Ovary (tissue), 9 donors: Measurements from ENCODE around the gene TMED10. TPM values are rescaled to one million over a fixed set of nuclear protein-coding genes. Genes with fewer than 3 reads are reported as not detected.
"Not testable (repeated sequence)": the region's sequence is repeated elsewhere in the genome, so short reads cannot be mapped to it uniquely, and the experiment has no call there.

Source experiments
- DNase-seq, 5 donors: peaks; one replicate each; pipeline ENCODE4 v3.0.0-alpha.2; 2019 to 2020
- H3K27ac ChIP-seq, 2 donors: fragments of 200-600 bp; one replicate each; pipeline versions ENCODE4 v1.5.1 to v1.8.0; 2019 to 2022
- H3K27me3 ChIP-seq: fragments of 200-600 bp; one replicate; pipeline ENCODE4 v1.8.0; 2022
- H3K36me3 ChIP-seq: fragments of 200-600 bp; sonication (generic); one replicate; pipeline ENCODE4 v1.5.1; 2019
- H3K4me1 ChIP-seq: one replicate; pipeline ENCODE4 v1.8.1; 2013; ENCODE audit warnings: mild to moderate bottlenecking, moderate library complexity; ENCODE audit not compliant: insufficient read depth
- H3K4me3 ChIP-seq: fragments of 200-600 bp; sonication (generic); one replicate; pipeline ENCODE4 v1.5.1; 2017
- H3K9me3 ChIP-seq, 2 donors: fragments of 200-600 bp in 1 of 2; sonication (generic) in 1 of 2; one replicate each; pipeline versions ENCODE4 v1.5.1 to v1.8.1; 2013 to 2019; ENCODE audit warnings: mild to moderate bottlenecking in 1 of 2, moderate library complexity in 1 of 2
- CTCF ChIP-seq, 3 donors: fragments of 450-650 bp in 2 of 3; fragments of 200-600 bp in 1 of 3; IDR thresholded peaks; one replicate each; pipeline versions ENCODE4 v1.5.1 to v1.8.0; 2016 to 2022; ENCODE audit warnings: antibody characterized with exemption in 3 of 3, mild to moderate bottlenecking in 1 of 3
- EP300 ChIP-seq: sonication (generic); formaldehyde crosslinking; IDR thresholded peaks from one replicate; pipeline ENCODE4 v1.6.1; 2017; ENCODE audit warnings: antibody characterized with exemption
- POLR2A ChIP-seq: fragments of 450-650 bp; IDR thresholded peaks from one replicate; pipeline ENCODE4 v1.6.1; 2017; ENCODE audit warnings: antibody characterized with exemption, mild to moderate bottlenecking, moderate library complexity
- WGBS, 3 donors: extraction: QIAGEN DNeasy Blood & Tissue Kit in 1 of 3; methylation state at CpG; one replicate each; pipeline versions ENCODE4 v1.1.5 to v1.1.7; 2013 to 2017; 5-methylcytosine and 5-hydroxymethylcytosine counted together
- intact Hi-C, 4 donors: fragments of 100-400 bp; cut with DNase I; formaldehyde crosslinking; loops; one replicate each; pipeline versions ENCODE4 v1.11.0 to v1.15.1; 2022 to 2023
- polyA plus RNA-seq, 2 donors: library from polyadenylated mRNA; stranded (reverse); fragments of 200-250 nt in 1 of 2; fragments of 350-450 nt in 1 of 2; fragmentation: Illumina TruSeq in 1 of 2; extraction: RNeasy Lipid Tissue Mini Kit (QIAGEN cat#74804) in 1 of 2; gene quantifications; one replicate each; pipeline ENCODE4 v1.2.3, GENCODE V29; 2013 to 2014
- total RNA-seq, 7 donors: library from RNA; depleted of rRNA in 2 of 7; stranded (reverse); fragments of >200 nt in 2 of 7; fragmentation: NEBNext Ultra II Directional in 3 of 7; extraction: Animal tissue kit (Norgen Biotek cat#: 25700) in 3 of 7; gene quantifications; one replicate each; pipeline versions ENCODE4 v1.1.0 to v1.2.4, GENCODE V29; 2016 to 2023
- donor health status: DM: no; HTN: no; CAD: no; lungs with moderate emphysema.
- donor health status: DM: no; HTN: no; CAD: no.
- donor health status: Bipolar disorder and iron deficiency.
- donor health status: DM: yes; HTN: yes; CAD: no.
- donor health status: DM: no; HTN: no; CAD: no.
- donor health status: DM: yes; HTN: yes; CAD: no.

TMED10 gene
- total and polyA plus RNA-seq, 9 donors: 164 to 446 (median 287) TPM

GRCh38 chr14:75156901-75157300, 19.5 kb downstream of the TMED10 start:
- no peaks in the 10 kb centered on the region for H3K27me3 ChIP-seq
- DNase-seq: no peak
- no peaks in the 10 kb centered on the region for H3K9me3 ChIP-seq
- WGBS, 3 donors: 87 to 94% (median 91%) methylated on average over 3 of the region's 3 CpGs
- peaks cover 6% of the 10 kb centered on the region for H3K4me1 ChIP-seq
- TF ChIP-seq CTCF (IDR thresholded peaks at IDR 0.05) (no peak), POLR2A (no peak), EP300 (no peak)
- H3K27ac ChIP-seq: no peak overlapping the region
- H3K36me3 ChIP-seq: no peaks in the 10 kb centered on the region
- H3K4me3 ChIP-seq: no peak overlapping the region
- intact Hi-C loops: no loop called here

- Histone ChIP-seq H3K4me3 (no peak overlapping the region), H3K4me1 (peaks cover 6% of the 10 kb centered on the region), H3K36me3 (no peaks in the 10 kb centered on the region), H3K9me3 (no peaks in the 10 kb centered on the region), H3K27ac (no peak overlapping the region), H3K27me3 (no peaks in the 10 kb centered on the region)
- no peak for DNase-seq
- 95 to 98% (median 96%) methylated on average over 1 of the region's 1 CpG for WGBS, 3 donors
- intact Hi-C loops: no loop called here
- TF ChIP-seq CTCF (IDR thresholded peaks at IDR 0.05) (no peak), POLR2A (no peak), EP300 (no peak)
These were observed 20.3 kb downstream of the TMED10 start for GRCh38 chr14:75156111-75156510.

GRCh38 chr14:75155169-75155568, 21.2 kb downstream of the TMED10 start:
- intact Hi-C loops: no loop called here
- no peaks in the 10 kb centered on the region for H3K27me3 ChIP-seq
- WGBS, 3 donors: 96 to 100% (median 97%) methylated on average over 3 of the region's 3 CpGs
- no peak for DNase-seq
- H3K4me3 ChIP-seq: no peak overlapping the region
- peaks cover 7% of the 10 kb centered on the region for H3K4me1 ChIP-seq
- no peaks in the 10 kb centered on the region for H3K36me3 ChIP-seq
- no peaks in the 10 kb centered on the region for H3K9me3 ChIP-seq
- no peak overlapping the region for H3K27ac ChIP-seq
- no peak for TF ChIP-seq CTCF (IDR thresholded peaks at IDR 0.05)
- TF ChIP-seq POLR2A: no peak
- no peak for TF ChIP-seq EP300

- Histone ChIP-seq H3K27me3 (no peaks in the 10 kb centered on the region), H3K36me3 (no peaks in the 10 kb centered on the region), H3K4me3 (no peak overlapping the region), H3K27ac (no peak overlapping the region), H3K9me3 (no peaks in the 10 kb centered on the region), H3K4me1 (peaks cover 15% of the 10 kb centered on the region)
- WGBS, 3 donors: 76 to 77% (median 77%) methylated on average over 1 of the region's 1 CpG
- intact Hi-C loops: no loop called here
- TF ChIP-seq CTCF (IDR thresholded peaks at IDR 0.05) (no peak), POLR2A (no peak), EP300 (no peak)
- no peak for DNase-seq
These were observed 23.1 kb downstream of the TMED10 start for GRCh38 chr14:75153295-75153694.

GRCh38 chr14:75151851-75152250, 24.6 kb downstream of the TMED10 start:
- intact Hi-C loops: no loop called here
- peaks cover 14% of the 10 kb centered on the region for H3K4me1 ChIP-seq
- no peaks in the 10 kb centered on the region for H3K9me3 ChIP-seq
- DNase-seq: no peak
- no peaks in the 10 kb centered on the region for H3K27me3 ChIP-seq
- no peaks in the 10 kb centered on the region for H3K36me3 ChIP-seq
- WGBS, 3 donors: 91 to 95% (median 94%) methylated on average over 1 of the region's 1 CpG
- TF ChIP-seq CTCF (IDR thresholded peaks at IDR 0.05) (no peak), EP300 (no peak), POLR2A (no peak)
- H3K27ac ChIP-seq: no peak overlapping the region
- no peak overlapping the region for H3K4me3 ChIP-seq

GRCh38 chr14:75150637-75151036, 25.8 kb downstream of the TMED10 start:
- peaks cover 15% of the 10 kb centered on the region for H3K4me1 ChIP-seq
- H3K36me3 ChIP-seq, intact Hi-C loops, H3K27me3 ChIP-seq, H3K27ac ChIP-seq, DNase-seq, H3K4me3 ChIP-seq, H3K9me3 ChIP-seq: not testable (repeated sequence)
- WGBS, 3 donors: 80 to 90% (median 89%) methylated on average over 6 of the region's 6 CpGs
